Trophoblast cell (in vitro differentiated cells and primary cell): ENCODE data around the gene ECI2.

Source experiments
- DNase-seq, 2 donors: peaks; one replicate each; pipeline ENCODE4 v3.0.0-alpha.2; 2016
- H2AFZ ChIP-seq: 2 replicates; pipeline ENCODE4 v1.6.1; 2013; ENCODE audit warnings: low read length, moderate library complexity, mild to moderate bottlenecking; ENCODE audit not compliant: insufficient read depth, poor library complexity
- H2AK5ac ChIP-seq: 2 replicates; pipeline ENCODE4 v1.6.1; 2013; ENCODE audit warnings: mild to moderate bottlenecking, low read length
- H2BK120ac ChIP-seq: 2 replicates; pipeline ENCODE4 v1.6.1; 2013; ENCODE audit warnings: low read length, mild to moderate bottlenecking, moderate library complexity; ENCODE audit not compliant: insufficient read depth, poor library complexity
- H2BK12ac ChIP-seq: 2 replicates; pipeline ENCODE4 v1.6.1; 2013; ENCODE audit warnings: mild to moderate bottlenecking, low read length, moderate library complexity
- H2BK5ac ChIP-seq: 2 replicates; pipeline ENCODE4 v1.6.1; 2013; ENCODE audit warnings: low read length, low read depth, moderate library complexity, mild to moderate bottlenecking; ENCODE audit not compliant: poor library complexity
- H3K14ac ChIP-seq: 2 replicates; pipeline ENCODE4 v1.6.1; 2013; ENCODE audit warnings: mild to moderate bottlenecking, low read length
- H3K18ac ChIP-seq: 2 replicates; pipeline ENCODE4 v1.6.1; 2013; ENCODE audit warnings: mild to moderate bottlenecking, low read length
- H3K23ac ChIP-seq: 2 replicates; pipeline ENCODE4 v1.6.1; 2013; ENCODE audit warnings: low read length
- H3K27ac ChIP-seq: 2 replicates; pipeline ENCODE4 v1.5.1; 2013; ENCODE audit warnings: low read depth, mild to moderate bottlenecking, inconsistent platforms, low read length, moderate library complexity
- H3K27me3 ChIP-seq: 2 replicates; pipeline ENCODE4 v1.6.1; 2013; ENCODE audit warnings: inconsistent platforms, mild to moderate bottlenecking, low read length, moderate library complexity; ENCODE audit not compliant: insufficient read depth
- H3K36me3 ChIP-seq, 2 experiments: 1 replicate in 1 of 2; 2 replicates in 1 of 2; pipeline ENCODE4 v1.6.1; 2013; ENCODE audit warnings: low read length in 2 of 2, mild to moderate bottlenecking in 2 of 2, moderate library complexity in 1 of 2; ENCODE audit not compliant: insufficient read depth in 2 of 2, control insufficient read depth in 1 of 2
- H3K4ac ChIP-seq: 2 replicates; pipeline ENCODE4 v1.6.1; 2013; ENCODE audit warnings: low read depth, mild to moderate bottlenecking, low read length, moderate library complexity
- H3K4me1 ChIP-seq, 2 experiments: 1 replicate in 1 of 2; 2 replicates in 1 of 2; pipeline ENCODE4 v1.6.1; 2013; ENCODE audit warnings: low read length in 2 of 2, mild to moderate bottlenecking in 2 of 2, moderate library complexity in 1 of 2; ENCODE audit not compliant: insufficient read depth in 2 of 2, control insufficient read depth in 1 of 2
- H3K4me2 ChIP-seq: 2 replicates; pipeline ENCODE4 v1.6.1; 2013; ENCODE audit warnings: inconsistent platforms, mild to moderate bottlenecking, low read length, moderate library complexity
- H3K4me3 ChIP-seq: 2 replicates; pipeline ENCODE4 v1.5.1; 2013; ENCODE audit warnings: mild to moderate bottlenecking, low read depth, low read length, inconsistent platforms
- H3K79me1 ChIP-seq: one replicate; pipeline ENCODE4 v1.6.1; 2013; ENCODE audit warnings: low read length
- H3K79me2 ChIP-seq: 2 replicates; pipeline ENCODE4 v1.6.1; 2013; ENCODE audit warnings: low read length, mild to moderate bottlenecking; ENCODE audit not compliant: control insufficient read depth, insufficient read depth, poor library complexity
- H3K9ac ChIP-seq: 2 replicates; pipeline ENCODE4 v1.6.1; 2013; ENCODE audit warnings: mild to moderate bottlenecking, low read length
- H3K9me3 ChIP-seq: 2 replicates; pipeline ENCODE4 v1.6.1; 2013; ENCODE audit warnings: low read depth, mild to moderate bottlenecking, control low read depth, inconsistent platforms, low read length; ENCODE audit not compliant: insufficient read depth
- H4K12ac ChIP-seq: 2 replicates; pipeline ENCODE4 v1.6.1; 2013; ENCODE audit warnings: low read depth, mild to moderate bottlenecking, low read length, moderate library complexity
- H4K8ac ChIP-seq: 2 replicates; pipeline ENCODE4 v1.6.1; 2013; ENCODE audit warnings: low read depth, mild to moderate bottlenecking, low read length, moderate library complexity
- H4K91ac ChIP-seq: one replicate; pipeline ENCODE4 v1.6.1; 2013; ENCODE audit warnings: low read depth, mild to moderate bottlenecking, low read length, moderate library complexity
- WGBS: extraction: QIAGEN DNeasy Blood & Tissue Kit; methylation state at CpG from one replicate; pipeline ENCODE4 v1.1.7; 2013; ENCODE audit warnings: missing lambda C conversion rate; ENCODE audit not compliant: insufficient read length, insufficient coverage; ENCODE audit errors: extremely low coverage; 5-methylcytosine and 5-hydroxymethylcytosine counted together

ECI2 gene

DNA sequence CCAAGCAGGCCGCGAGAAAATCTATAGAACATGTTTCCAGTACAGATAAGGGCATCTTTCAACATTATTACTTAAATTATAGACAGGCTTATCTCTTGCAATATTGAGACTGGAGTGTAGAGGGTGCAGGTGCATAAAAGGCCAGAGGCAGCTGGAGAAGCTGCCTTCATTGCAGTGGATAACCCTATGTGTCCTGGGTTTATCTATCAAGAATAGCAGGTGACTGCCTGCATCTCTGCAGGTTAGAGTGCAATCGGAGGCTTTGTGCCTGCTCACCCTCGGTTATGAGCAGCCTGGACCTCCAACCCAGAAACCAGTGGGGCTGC, 28.7 kb upstream of the ECI2 start:
- Histone ChIP-seq H3K79me2 (no peaks in the 10 kb centered on the region), H3K9ac (no peak overlapping the region), H3K18ac (no peak overlapping the region), H3K4me1 (no peaks in the 10 kb centered on the region), H3K23ac (no peak overlapping the region), H3K4me3 (no peak overlapping the region), H3K27me3 (no peaks in the 10 kb centered on the region), H3K4me2 (no peak overlapping the region), H3K79me1 (no peaks in the 10 kb centered on the region), H3K36me3 (no peaks in the 10 kb centered on the region), H2BK12ac (no peak overlapping the region), H2BK120ac (no peak overlapping the region), H4K12ac (no peak overlapping the region), H3K27ac (no peak overlapping the region), H3K14ac (no peak overlapping the region), H2AK5ac (no peak overlapping the region), H4K8ac (no peak overlapping the region), H2AFZ (no peak overlapping the region), H2BK5ac (no peak overlapping the region), H3K4ac (no peak overlapping the region), H3K9me3 (no peaks in the 10 kb centered on the region), H4K91ac (no peak overlapping the region)
- WGBS = no CpG with 5 or more reads among the region's 4 CpGs
- no peak for DNase-seq

- H3K79me1 ChIP-seq = no peaks in the 10 kb centered on the region
- no peaks in the 10 kb centered on the region for H3K27me3 ChIP-seq
- no peak overlapping the region for H2BK12ac ChIP-seq
- no peaks in the 10 kb centered on the region for H3K9me3 ChIP-seq
- H3K18ac ChIP-seq = no peak overlapping the region
- H3K23ac ChIP-seq = no peak overlapping the region
- H2AFZ ChIP-seq = no peak overlapping the region
- no peak overlapping the region for H3K4ac ChIP-seq
- WGBS = no CpG with 5 or more reads among the region's 10 CpGs
- H3K36me3 ChIP-seq = no peaks in the 10 kb centered on the region
- H3K4me3 ChIP-seq = no peak overlapping the region
- H4K91ac ChIP-seq = no peak overlapping the region
- H3K4me2 ChIP-seq = no peak overlapping the region
- no peak overlapping the region for H3K27ac ChIP-seq
- H4K8ac ChIP-seq = no peak overlapping the region
- H3K9ac ChIP-seq = no peak overlapping the region
- H3K4me1 ChIP-seq = no peaks in the 10 kb centered on the region
- H2BK120ac ChIP-seq = no peak overlapping the region
- no peaks in the 10 kb centered on the region for H3K79me2 ChIP-seq
- H3K14ac ChIP-seq = no peak overlapping the region
- H2BK5ac ChIP-seq = no peak overlapping the region
- H2AK5ac ChIP-seq = no peak overlapping the region
- DNase-seq = no peak
- no peak overlapping the region for H4K12ac ChIP-seq
Observed at GRCh38 chr6:4163408-4164116, 28.2 kb upstream of the ECI2 start.

DNA sequence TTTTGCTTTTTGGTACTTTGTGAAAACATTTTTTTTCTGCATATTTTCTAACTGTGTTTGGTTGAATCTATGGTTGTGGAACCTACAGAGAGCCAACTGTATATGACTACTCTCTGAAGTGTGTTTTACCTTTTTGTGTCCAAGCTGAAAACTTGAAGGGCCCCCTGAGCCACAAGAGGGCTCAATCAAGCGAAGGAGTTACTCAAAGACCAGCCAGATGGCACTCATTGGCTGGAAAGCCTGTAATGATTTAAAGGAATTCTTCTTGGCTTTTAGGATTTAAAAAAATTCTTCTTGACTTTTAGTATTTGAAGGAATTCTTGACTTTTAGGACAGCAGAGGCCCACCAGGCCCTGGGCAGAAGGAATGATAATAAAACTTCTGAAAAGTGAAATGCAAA, 27.0 kb upstream of the ECI2 start:
- H4K12ac ChIP-seq = no peak overlapping the region
- no peaks in the 10 kb centered on the region for H3K79me1 ChIP-seq
- WGBS = no CpG with 5 or more reads among the region's 1 CpG
- H3K9me3 ChIP-seq = no peaks in the 10 kb centered on the region
- no peak overlapping the region for H2AFZ ChIP-seq
- H3K9ac ChIP-seq = no peak overlapping the region
- H3K4me2 ChIP-seq = no peak overlapping the region
- no peak overlapping the region for H2AK5ac ChIP-seq
- no peak overlapping the region for H3K18ac ChIP-seq
- H3K79me2 ChIP-seq = no peaks in the 10 kb centered on the region
- no peak overlapping the region for H3K27ac ChIP-seq
- H4K91ac ChIP-seq = no peak overlapping the region
- no peak overlapping the region for H2BK12ac ChIP-seq
- no peak overlapping the region for H2BK5ac ChIP-seq
- H4K8ac ChIP-seq = no peak overlapping the region
- H3K4me3 ChIP-seq = no peak overlapping the region
- H3K4me1 ChIP-seq = no peaks in the 10 kb centered on the region
- H3K14ac ChIP-seq = no peak overlapping the region
- H2BK120ac ChIP-seq = no peak overlapping the region
- no peaks in the 10 kb centered on the region for H3K27me3 ChIP-seq
- no peak for DNase-seq
- no peak overlapping the region for H3K4ac ChIP-seq
- H3K36me3 ChIP-seq = no peaks in the 10 kb centered on the region
- H3K23ac ChIP-seq = no peak overlapping the region

GRCh38 chr6:4159491-4159890, 24.1 kb upstream of the ECI2 start:
- H3K4me1 ChIP-seq = no peaks in the 10 kb centered on the region
- DNase-seq = no peak
- H3K4ac ChIP-seq = no peak overlapping the region
- H3K4me3 ChIP-seq = no peak overlapping the region
- no peak overlapping the region for H4K91ac ChIP-seq
- no peak overlapping the region for H3K4me2 ChIP-seq
- no peak overlapping the region for H3K9ac ChIP-seq
- H2BK5ac ChIP-seq = no peak overlapping the region
- H4K12ac ChIP-seq = no peak overlapping the region
- H2AK5ac ChIP-seq = no peak overlapping the region
- no peak overlapping the region for H3K23ac ChIP-seq
- no peaks in the 10 kb centered on the region for H3K79me1 ChIP-seq
- no peaks in the 10 kb centered on the region for H3K27me3 ChIP-seq
- H3K27ac ChIP-seq = no peak overlapping the region
- no peak overlapping the region for H2BK120ac ChIP-seq
- no peaks in the 10 kb centered on the region for H3K36me3 ChIP-seq
- no peak overlapping the region for H3K14ac ChIP-seq
- no peak overlapping the region for H2AFZ ChIP-seq
- H3K79me2 ChIP-seq = no peaks in the 10 kb centered on the region
- no peak overlapping the region for H3K18ac ChIP-seq
- WGBS = no CpG with 5 or more reads among the region's 7 CpGs
- H2BK12ac ChIP-seq = no peak overlapping the region
- no peak overlapping the region for H4K8ac ChIP-seq
- H3K9me3 ChIP-seq = no peaks in the 10 kb centered on the region
